B cell (primary cell): Measurements from ENCODE around the gene TSPYL1. TPM values are rescaled to one million over a fixed set of nuclear protein-coding genes. Genes with fewer than 3 reads are reported as not detected.

Experiments used
- ATAC-seq: fragments of 200-7000 bp; cut with Tn5 transposase; one replicate; pipeline ENCODE4 v1.10.0; 2021; ENCODE audit warnings: low read depth, mild to moderate bottlenecking, moderate number of reproducible peaks, moderate library complexity
- CTCF ChIA-PET: fragments of 350-600 bp; sonication (Branson Sonifier 250); formaldehyde crosslinking; loops from one replicate; lab custom pipeline; 2021; ENCODE audit warnings: antibody characterized with exemption, inconsistent platforms; lab: Charles Lee
- POLR2A ChIA-PET: fragments of 350-600 bp; sonication (Branson Sonifier 250); formaldehyde crosslinking; loops from one replicate; lab custom pipeline; 2021; ENCODE audit warnings: antibody characterized with exemption; lab: Charles Lee
- DNase-seq: peaks from one replicate; pipeline ENCODE4 v3.0.0; 2013
- H2AFZ ChIP-seq: 2 replicates; pipeline ENCODE4 v1.6.1; 2012; ENCODE audit warnings: mild to moderate bottlenecking, low read depth, low read length; ENCODE audit not compliant: insufficient read depth, poor library complexity, severe bottlenecking
- H3K27ac ChIP-seq, 2 donors: 1 replicate in 1 of 2; 2 replicates in 1 of 2; pipeline ENCODE4 v1.5.1; 2012 to 2013; ENCODE audit warnings: low read length in 2 of 2, mild to moderate bottlenecking in 2 of 2, moderate library complexity in 1 of 2
- H3K27me3 ChIP-seq, 4 experiments: fragments of 200-600 bp in 1 of 4; sonication (generic) in 1 of 4; replicated peaks in 1 of 4; 1 replicate in 2 of 4; 2 replicates in 2 of 4; pipeline versions ENCODE4 v1.6.1 to v1.7.0; 2013 to 2016; ENCODE audit warnings: low read length in 3 of 4, mild to moderate bottlenecking in 2 of 4, mixed read lengths in 1 of 4, moderate library complexity in 1 of 4; ENCODE audit not compliant: insufficient read depth in 4 of 4, control insufficient read depth in 3 of 4; ENCODE audit errors: control extremely low read depth in 1 of 4
- H3K36me3 ChIP-seq, 2 experiments: replicated peaks in 1 of 2; 1 replicate in 1 of 2; 2 replicates in 1 of 2; pipeline versions ENCODE4 v1.6.1 to v1.7.1; 2013; ENCODE audit warnings: low read length in 1 of 2; ENCODE audit not compliant: insufficient read depth in 2 of 2, control insufficient read depth in 1 of 2; ENCODE audit errors: control extremely low read depth in 1 of 2, extremely low read depth in 1 of 2
- H3K4me1 ChIP-seq, 2 donors: fragments of 200-600 bp in 1 of 2; sonication (generic) in 1 of 2; 1 replicate in 1 of 2; 2 replicates in 1 of 2; pipeline versions ENCODE4 v1.5.1 to v1.6.1; 2013 to 2017; ENCODE audit warnings: low read length in 2 of 2; ENCODE audit not compliant: control insufficient read depth in 2 of 2, insufficient read depth in 2 of 2
- H3K4me2 ChIP-seq: replicated peaks from 2 replicates; pipeline ENCODE3; 2012; ENCODE audit warnings: mild to moderate bottlenecking, low read depth, low read length; ENCODE audit not compliant: poor library complexity, severe bottlenecking
- H3K4me3 ChIP-seq, 5 experiments: fragments of 200-600 bp in 1 of 5; sonication (generic) in 1 of 5; 1 replicate in 3 of 5; 2 replicates in 2 of 5; pipeline versions ENCODE4 v1.5.1 to v1.7.0; 2011 to 2016; ENCODE audit warnings: low read length in 4 of 5, mild to moderate bottlenecking in 4 of 5, low read depth in 2 of 5, control low read depth in 1 of 5, moderate library complexity in 1 of 5; ENCODE audit not compliant: insufficient read depth in 1 of 5; ENCODE audit errors: control extremely low read depth in 1 of 5, extremely low read depth in 1 of 5
- H3K79me2 ChIP-seq: fragments of 200-600 bp; sonication (generic); one replicate; pipeline ENCODE4 v1.6.0; 2016; ENCODE audit warnings: low read length; ENCODE audit not compliant: control insufficient read depth, insufficient read depth
- H3K9ac ChIP-seq: fragments of 200-600 bp; sonication (generic); 2 replicates; pipeline ENCODE4 v1.6.1; 2017; ENCODE audit warnings: mild to moderate bottlenecking, low read length, moderate library complexity
- H3K9me3 ChIP-seq, 3 donors: one replicate each; pipeline versions ENCODE4 v1.6.1 to v1.7.1; 2013; ENCODE audit warnings: low read length in 2 of 3; ENCODE audit not compliant: control insufficient read depth in 2 of 3, insufficient read depth in 1 of 3; ENCODE audit errors: control extremely low read depth in 1 of 3
- H4K20me1 ChIP-seq: 2 replicates; pipeline ENCODE4 v1.6.0; 2012; ENCODE audit warnings: mild to moderate bottlenecking, low read length; ENCODE audit not compliant: insufficient read depth, control insufficient read depth, poor library complexity, severe bottlenecking
- H3K27ac Mint-ChIP-seq: one replicate; pipeline ENCODE4 v1.8.0; 2021; ENCODE audit warnings: mixed read lengths
- H3K27me3 Mint-ChIP-seq: one replicate; pipeline ENCODE4 v1.8.0; 2021; ENCODE audit warnings: mixed read lengths
- H3K4me1 Mint-ChIP-seq: one replicate; pipeline ENCODE4 v1.8.0; 2021; ENCODE audit warnings: mixed read lengths
- H3K4me3 Mint-ChIP-seq: one replicate; pipeline ENCODE4 v1.8.0; 2021; ENCODE audit warnings: mixed read lengths
- H3K9me3 Mint-ChIP-seq: one replicate; pipeline ENCODE4 v1.8.0; 2022; ENCODE audit warnings: mixed read lengths; ENCODE audit not compliant: insufficient read depth
- EZH2 ChIP-seq: IDR thresholded peaks from 2 replicates; pipeline ENCODE4 v1.6.1; 2012; ENCODE audit warnings: borderline replicate concordance, low read depth, mild to moderate bottlenecking, moderate library complexity, low read length; ENCODE audit not compliant: insufficient read depth, poor library complexity, severe bottlenecking
- WGBS: methylation state at CpG from one replicate; pipeline ENCODE4 v1.1.5; 2013; ENCODE audit warnings: missing lambda C conversion rate; ENCODE audit not compliant: insufficient coverage; 5-methylcytosine and 5-hydroxymethylcytosine counted together
- intact Hi-C: fragments of 100-400 bp; cut with micrococcal nuclease; formaldehyde crosslinking; loops from one replicate; pipeline ENCODE4 v1.10.0; 2022
- polyA plus RNA-seq: library from polyadenylated mRNA; depleted of rRNA; stranded (reverse); fragments of >200 nt; gene quantifications from 2 replicates; pipeline ENCODE4 v1.2.3, GENCODE V29; 2012
- total RNA-seq, 2 donors: library from RNA; stranded (reverse); fragments of 120-200 nt in 1 of 2; gene quantifications; 1 replicate in 1 of 2; 2 replicates in 1 of 2; pipeline versions ENCODE4 v1.2.3 to v1.2.4, GENCODE V29; 2013 to 2022
- TF ChIP-seq, protein P1 (sequence below): fragments of 200-600 bp; IDR thresholded peaks from one replicate; pipeline ENCODE4 v1.8.0; 2022; ENCODE audit warnings: antibody characterized with exemption, mild to moderate bottlenecking

TSPYL1 gene
- total and polyA plus RNA-seq, 2 donors (not counting 1 experiment from before 2014, with no cell fraction given): 93.3 to 101 TPM

GRCh38 chr6:116307633-116308032 lies 27.9 kb upstream of the TSPYL1 start:
- ATAC-seq (no peak), DNase-seq (no peak)
- H3K27me3 Mint-ChIP-seq: no peaks in the 10 kb centered on the region
- Histone ChIP-seq H3K36me3 (no peaks in the 10 kb centered on the region), H3K9me3 (no peaks in the 10 kb centered on the region), H2AFZ (no peak overlapping the region), H3K27ac (no peak overlapping the region), H3K4me2 (no peak overlapping the region), H3K9ac (no peak overlapping the region), H3K27me3 (no peaks in the 10 kb centered on the region), H3K4me1 (peaks cover 4 to 7% of the 10 kb centered on the region in 2 donors), H3K79me2 (no peaks in the 10 kb centered on the region), H4K20me1 (no peaks in the 10 kb centered on the region), H3K4me3 (no peak overlapping the region)
- ChIA-PET POLR2A (no interaction called here), CTCF (interaction anchor here (2.1 kb wide), 1 partner anchor 253 kb away, joined by 6 read pairs; no protein-coding TSS in a partner anchor)
- TF ChIP-seq, protein P1, sequence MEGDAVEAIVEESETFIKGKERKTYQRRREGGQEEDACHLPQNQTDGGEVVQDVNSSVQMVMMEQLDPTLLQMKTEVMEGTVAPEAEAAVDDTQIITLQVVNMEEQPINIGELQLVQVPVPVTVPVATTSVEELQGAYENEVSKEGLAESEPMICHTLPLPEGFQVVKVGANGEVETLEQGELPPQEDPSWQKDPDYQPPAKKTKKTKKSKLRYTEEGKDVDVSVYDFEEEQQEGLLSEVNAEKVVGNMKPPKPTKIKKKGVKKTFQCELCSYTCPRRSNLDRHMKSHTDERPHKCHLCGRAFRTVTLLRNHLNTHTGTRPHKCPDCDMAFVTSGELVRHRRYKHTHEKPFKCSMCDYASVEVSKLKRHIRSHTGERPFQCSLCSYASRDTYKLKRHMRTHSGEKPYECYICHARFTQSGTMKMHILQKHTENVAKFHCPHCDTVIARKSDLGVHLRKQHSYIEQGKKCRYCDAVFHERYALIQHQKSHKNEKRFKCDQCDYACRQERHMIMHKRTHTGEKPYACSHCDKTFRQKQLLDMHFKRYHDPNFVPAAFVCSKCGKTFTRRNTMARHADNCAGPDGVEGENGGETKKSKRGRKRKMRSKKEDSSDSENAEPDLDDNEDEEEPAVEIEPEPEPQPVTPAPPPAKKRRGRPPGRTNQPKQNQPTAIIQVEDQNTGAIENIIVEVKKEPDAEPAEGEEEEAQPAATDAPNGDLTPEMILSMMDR: no peak
- TF ChIP-seq EZH2: no peak
- intact Hi-C loops: no loop called here
- no CpG with 5 or more reads among the region's 1 CpG for WGBS
- H3K27ac Mint-ChIP-seq: no peak overlapping the region
- no peaks in the 10 kb centered on the region for H3K9me3 Mint-ChIP-seq
- H3K4me1 Mint-ChIP-seq: peaks cover 8% of the 10 kb centered on the region
- no peak overlapping the region for H3K4me3 Mint-ChIP-seq

DNA sequence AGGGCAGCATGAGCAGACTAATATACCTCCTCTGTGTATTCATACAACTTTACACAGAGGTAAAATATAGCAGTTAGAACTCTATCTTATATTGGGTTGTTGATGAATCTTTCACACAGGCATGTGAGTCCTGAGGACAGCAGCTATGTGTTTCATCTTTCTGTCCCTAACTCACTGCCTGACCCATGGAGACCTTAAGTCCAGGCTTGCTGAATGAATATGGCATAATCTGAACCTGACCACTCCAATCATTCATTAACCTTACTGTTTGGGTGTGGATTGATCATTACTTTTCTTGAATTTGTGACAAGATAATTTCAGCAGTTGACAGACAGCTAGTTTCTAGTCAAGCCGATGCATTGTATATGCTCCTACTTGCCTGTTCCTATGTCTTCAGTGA lies 27.3 kb upstream of the TSPYL1 start:
- Histone ChIP-seq H3K4me2 (no peak overlapping the region), H3K79me2 (no peaks in the 10 kb centered on the region), H2AFZ (no peak overlapping the region), H4K20me1 (no peaks in the 10 kb centered on the region), H3K27me3 (no peaks in the 10 kb centered on the region), H3K4me1 (peaks cover 4 to 7% of the 10 kb centered on the region in 2 donors), H3K36me3 (no peaks in the 10 kb centered on the region), H3K27ac (no peak overlapping the region), H3K9ac (no peak overlapping the region), H3K4me3 (no peak overlapping the region), H3K9me3 (no peaks in the 10 kb centered on the region)
- Mint-ChIP-seq H3K4me3 (no peak overlapping the region), H3K27ac (no peak overlapping the region), H3K27me3 (no peaks in the 10 kb centered on the region), H3K4me1 (peaks cover 8% of the 10 kb centered on the region), H3K9me3 (no peaks in the 10 kb centered on the region)
- 83% methylated on average over 1 of the region's 1 CpG for WGBS
- POLR2A ChIA-PET: no interaction called here
- no peak for DNase-seq
- intact Hi-C loops: no loop called here
- TF ChIP-seq, protein P1: no peak
- no peak for TF ChIP-seq EZH2
- ATAC-seq: no peak
- CTCF ChIA-PET: interaction anchor here (2.1 kb wide), 1 partner anchor 254 kb away, joined by 6 read pairs; no protein-coding TSS in a partner anchor
